ENCODE data around the gene LTBP2. TPM values are rescaled to one million over a fixed set of nuclear protein-coding genes. Genes with fewer than 3 reads are reported as not detected.

Gene LTBP2
- total RNA-seq, 1 experiment from 2014 or later = 1.3 TPM

GRCh38 chr14:74508292-74508731, 103.7 kb downstream of the LTBP2 start:
- no peak overlapping the region for H3K4me3 ChIP-seq (ENCODE audit: insufficient read depth, low read depth, low read length)
- H3K27me3 ChIP-seq (ENCODE audit: control insufficient read depth, insufficient read depth, low read length) = 0 out of 2 replicates have a peak, but pooled peaks cover 1% of the 10 kb centered on the region
- DNase-seq = peak; percentile 92
- no peaks in the 10 kb centered on the region for H3K36me3 ChIP-seq (replicated peaks; ENCODE audit: control insufficient read depth, insufficient read depth, low read length)

DNA sequence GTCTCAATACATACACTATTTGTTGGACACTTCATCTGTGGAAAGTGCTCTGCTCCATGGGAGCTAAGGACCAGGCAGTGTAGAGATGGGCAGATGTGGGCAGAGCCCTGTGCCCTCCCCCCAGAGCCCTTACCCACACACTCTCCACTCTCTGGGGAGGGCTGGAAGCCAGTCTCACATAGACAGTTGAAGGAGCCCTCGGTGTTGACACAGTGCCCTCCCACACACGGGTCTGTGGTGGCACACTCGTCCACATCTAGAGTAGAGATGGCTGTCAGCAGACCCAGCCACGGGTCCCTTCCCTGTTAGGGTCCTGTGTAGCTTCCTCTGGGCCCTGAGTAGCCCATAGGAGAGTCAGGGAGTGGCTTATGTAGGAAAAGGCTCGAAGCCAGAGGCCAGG, 104.2 kb downstream of the LTBP2 start:
- Histone ChIP-seq H3K27me3 (ENCODE audit: control insufficient read depth, insufficient read depth, low read length) (0 out of 2 replicates have a peak, but pooled peaks cover 1% of the 10 kb centered on the region), H3K4me3 (ENCODE audit: insufficient read depth, low read depth, low read length) (no peak overlapping the region), H3K36me3 (replicated peaks; ENCODE audit: control insufficient read depth, insufficient read depth, low read length) (no peaks in the 10 kb centered on the region)
- DNase-seq = no peak

- no peak for DNase-seq
- H3K4me3 ChIP-seq (ENCODE audit: insufficient read depth, low read depth, low read length) = no peak overlapping the region
These were observed 105.0 kb downstream of the LTBP2 start for GRCh38 chr14:74507085-74507484.

DNA sequence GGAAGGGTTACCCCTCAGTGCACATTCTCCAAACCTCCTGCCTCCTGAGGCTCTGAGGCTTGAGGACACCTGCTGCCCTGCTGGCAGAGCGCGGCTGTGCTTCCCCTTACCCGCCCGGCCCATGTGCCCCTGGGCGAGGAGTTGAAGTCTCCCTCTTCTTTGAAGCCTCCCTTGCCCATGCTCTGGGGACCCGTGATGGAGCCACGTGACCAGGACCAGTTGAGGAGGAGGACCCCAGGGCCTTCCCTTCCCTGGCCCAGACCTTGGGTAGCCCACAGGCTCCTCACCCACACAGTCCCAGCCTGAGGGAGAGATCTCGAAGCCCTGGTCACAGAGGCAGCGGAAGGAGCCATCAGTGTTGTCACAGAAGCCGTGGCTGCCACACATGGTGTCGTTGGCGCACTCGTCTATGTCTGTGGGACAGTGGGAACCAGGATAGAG, 105.6 kb downstream of the LTBP2 start:
- H3K27me3 ChIP-seq (ENCODE audit: control insufficient read depth, insufficient read depth, low read length) = 0 out of 2 replicates have a peak, but pooled peaks cover 1% of the 10 kb centered on the region
- no peak overlapping the region for H3K4me3 ChIP-seq (ENCODE audit: insufficient read depth, low read depth, low read length)
- no peaks in the 10 kb centered on the region for H3K36me3 ChIP-seq (replicated peaks; ENCODE audit: control insufficient read depth, insufficient read depth, low read length)
- DNase-seq = peak; percentile 28

More at GRCh38 chr14:74507085-74507484, 105.0 kb downstream of the LTBP2 start:
- Histone ChIP-seq H3K27me3 (ENCODE audit: control insufficient read depth, insufficient read depth, low read length) (0 out of 2 replicates have a peak, but pooled peaks cover 1% of the 10 kb centered on the region), H3K36me3 (replicated peaks; ENCODE audit: control insufficient read depth, insufficient read depth, low read length) (no peaks in the 10 kb centered on the region)

- no peak for DNase-seq
- Histone ChIP-seq H3K36me3 (replicated peaks; ENCODE audit: control insufficient read depth, insufficient read depth, low read length) (no peaks in the 10 kb centered on the region), H3K27me3 (ENCODE audit: control insufficient read depth, insufficient read depth, low read length) (0 out of 2 replicates have a peak, but pooled peaks cover 1% of the 10 kb centered on the region), H3K4me3 (ENCODE audit: insufficient read depth, low read depth, low read length) (no peak overlapping the region)
These were observed 106.2 kb downstream of the LTBP2 start for GRCh38 chr14:74505831-74506230.

GRCh38 chr14:74504874-74505720, 106.9 kb downstream of the LTBP2 start:
- H3K27me3 ChIP-seq (ENCODE audit: control insufficient read depth, insufficient read depth, low read length) = 0 out of 2 replicates have a peak, but pooled peaks cover 1% of the 10 kb centered on the region
- H3K4me3 ChIP-seq (ENCODE audit: insufficient read depth, low read depth, low read length) = no peak overlapping the region
- DNase-seq = no peak
- no peaks in the 10 kb centered on the region for H3K36me3 ChIP-seq (replicated peaks; ENCODE audit: control insufficient read depth, insufficient read depth, low read length)

GRCh38 chr14:74504412-74504811, 107.6 kb downstream of the LTBP2 start:
- Histone ChIP-seq H3K4me3 (ENCODE audit: insufficient read depth, low read depth, low read length) (no peak overlapping the region), H3K36me3 (replicated peaks; ENCODE audit: control insufficient read depth, insufficient read depth, low read length) (no peaks in the 10 kb centered on the region), H3K27me3 (ENCODE audit: control insufficient read depth, insufficient read depth, low read length) (0 out of 2 replicates have a peak, but pooled peaks cover 1% of the 10 kb centered on the region)
- no peak for DNase-seq

- Histone ChIP-seq H3K4me3 (ENCODE audit: insufficient read depth, low read depth, low read length) (no peak overlapping the region), H3K27me3 (ENCODE audit: control insufficient read depth, insufficient read depth, low read length) (0 out of 2 replicates have a peak, but pooled peaks cover 1% of the 10 kb centered on the region), H3K36me3 (replicated peaks; ENCODE audit: control insufficient read depth, insufficient read depth, low read length) (no peaks in the 10 kb centered on the region)
- no peak for DNase-seq
These were observed 108.1 kb downstream of the LTBP2 start for GRCh38 chr14:74503938-74504335.

DNA sequence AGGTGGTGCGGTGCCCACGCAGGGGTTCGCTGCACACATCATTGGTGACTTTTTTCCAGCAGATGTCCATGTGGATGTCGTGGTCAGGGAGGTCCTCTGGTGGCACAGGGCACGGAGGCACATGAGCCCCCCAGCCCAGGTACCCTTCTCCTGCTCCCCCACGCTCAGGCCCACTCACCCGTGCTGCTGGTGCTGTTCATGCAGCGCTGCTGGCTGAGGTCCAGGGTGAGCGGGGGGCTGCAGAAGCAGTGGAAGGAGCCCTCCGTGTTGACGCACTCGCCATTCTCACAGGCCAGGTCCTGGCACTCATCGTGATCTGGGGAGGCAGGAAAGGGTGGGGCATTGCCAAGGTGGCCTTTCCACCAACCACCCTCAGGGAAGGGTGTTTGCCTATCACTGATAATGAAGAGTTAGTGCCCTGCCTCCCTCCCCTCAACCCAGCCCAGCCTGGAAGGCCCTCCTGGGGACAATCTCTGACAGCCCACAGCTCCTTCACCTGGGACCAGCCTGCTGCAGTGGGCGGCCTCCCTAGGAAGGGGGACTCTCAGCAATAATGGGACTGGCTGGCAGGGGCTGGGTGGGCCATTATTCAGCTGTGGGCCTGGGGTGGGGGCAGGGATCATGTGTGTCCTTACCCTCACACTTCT, 108.6 kb downstream of the LTBP2 start:
- Histone ChIP-seq H3K4me3 (ENCODE audit: insufficient read depth, low read depth, low read length) (no peak overlapping the region), H3K36me3 (replicated peaks; ENCODE audit: control insufficient read depth, insufficient read depth, low read length) (no peaks in the 10 kb centered on the region), H3K27me3 (ENCODE audit: control insufficient read depth, insufficient read depth, low read length) (no peaks in the 10 kb centered on the region)
- no peak for DNase-seq

DNA sequence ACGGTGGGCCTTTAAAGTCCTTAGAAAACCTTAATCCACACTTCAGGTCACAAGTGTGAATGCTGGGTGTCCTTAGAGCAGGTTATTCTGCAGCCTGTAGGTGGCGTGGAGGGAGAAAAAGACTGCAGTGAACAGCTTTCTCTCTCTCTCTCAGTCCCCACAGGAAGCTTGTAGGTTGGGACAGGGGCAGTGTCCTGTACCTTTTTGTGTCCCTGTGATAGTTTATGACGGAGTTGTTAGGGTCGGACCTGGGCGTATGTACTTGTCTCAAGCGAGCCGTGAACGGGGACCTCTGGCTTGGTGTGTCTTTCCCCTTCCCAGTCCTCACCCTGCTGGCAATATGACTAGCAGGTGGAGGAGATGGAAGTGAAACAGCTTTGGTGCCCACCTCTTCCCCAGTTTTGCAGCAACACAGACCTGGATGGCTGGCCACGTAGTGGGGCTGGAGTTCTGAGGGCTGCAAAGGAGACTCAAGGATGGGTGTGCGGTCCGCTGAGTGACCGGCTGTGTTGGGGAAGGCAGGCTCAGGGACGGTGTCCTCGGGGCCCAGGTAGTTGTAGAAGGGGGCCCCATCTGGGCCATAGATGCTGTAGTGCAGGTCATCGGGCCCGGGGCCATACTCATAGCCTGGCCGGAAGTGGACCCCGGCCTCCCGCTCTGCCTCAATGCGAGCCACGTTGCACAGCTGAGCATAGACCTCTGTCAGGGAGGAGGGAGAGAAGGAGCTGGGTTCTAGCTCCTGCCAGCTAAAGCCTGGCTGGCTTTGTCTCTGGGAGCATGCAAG, 109.6 kb downstream of the LTBP2 start:
- Histone ChIP-seq H3K4me3 (ENCODE audit: insufficient read depth, low read depth, low read length) (no peak overlapping the region), H3K36me3 (replicated peaks; ENCODE audit: control insufficient read depth, insufficient read depth, low read length) (no peaks in the 10 kb centered on the region), H3K27me3 (ENCODE audit: control insufficient read depth, insufficient read depth, low read length) (no peaks in the 10 kb centered on the region)
- peak; percentile 72 for DNase-seq

GRCh38 chr14:74501691-74502090, 110.3 kb downstream of the LTBP2 start:
- H3K4me3 ChIP-seq (ENCODE audit: insufficient read depth, low read depth, low read length) = no peak overlapping the region
- DNase-seq = no peak
- no peaks in the 10 kb centered on the region for H3K27me3 ChIP-seq (ENCODE audit: control insufficient read depth, insufficient read depth, low read length)
- H3K36me3 ChIP-seq (replicated peaks; ENCODE audit: control insufficient read depth, insufficient read depth, low read length) = no peaks in the 10 kb centered on the region

DNA sequence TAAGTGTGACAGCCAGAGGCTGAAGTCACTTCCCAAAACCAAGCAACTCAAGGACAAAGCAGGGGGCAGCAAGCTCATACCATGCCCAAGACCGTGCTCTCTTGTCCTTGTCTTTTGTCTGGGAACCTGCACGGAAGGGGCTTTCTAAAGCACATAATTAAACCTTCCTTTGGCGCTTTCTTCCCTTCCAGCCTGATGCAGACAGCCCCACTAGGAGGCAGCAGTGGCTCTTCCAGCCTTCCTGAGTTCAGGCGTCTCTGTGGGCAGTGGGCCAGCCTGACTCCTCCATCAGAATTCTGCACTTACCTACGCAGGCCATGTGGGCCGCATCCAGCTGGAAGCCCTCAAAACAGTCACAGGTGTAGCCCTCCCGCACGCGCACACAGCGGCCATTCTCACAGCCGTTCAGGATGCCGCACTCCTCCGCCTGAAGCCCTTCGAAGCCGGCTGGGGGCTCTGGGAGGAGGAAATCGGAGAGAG, 110.9 kb downstream of the LTBP2 start:
- Histone ChIP-seq H3K4me3 (ENCODE audit: insufficient read depth, low read depth, low read length) (no peak overlapping the region), H3K27me3 (ENCODE audit: control insufficient read depth, insufficient read depth, low read length) (no peaks in the 10 kb centered on the region), H3K36me3 (replicated peaks; ENCODE audit: control insufficient read depth, insufficient read depth, low read length) (peaks cover 1% of the 10 kb centered on the region; the same call in 1 of the 2 replicates)
- DNase-seq = peak; percentile 88

- peak; percentile 72 for DNase-seq
- Histone ChIP-seq H3K27me3 (ENCODE audit: control insufficient read depth, insufficient read depth, low read length) (no peaks in the 10 kb centered on the region), H3K36me3 (replicated peaks; ENCODE audit: control insufficient read depth, insufficient read depth, low read length) (peaks cover 1% of the 10 kb centered on the region; the same call in 1 of the 2 replicates), H3K4me3 (ENCODE audit: insufficient read depth, low read depth, low read length) (no peak overlapping the region)
These were observed 111.5 kb downstream of the LTBP2 start for GRCh38 chr14:74500417-74501134.

All from H7 (cell line).